NCI-H128 (cell line): ENCODE measurements around the gene COL6A3.

Source experiments
- DNase-seq: peaks from one replicate; lab custom pipeline; 2025; ENCODE audit not compliant: unreplicated experiment; lab: John Stamatoyannopoulos, UW

The COL6A3 gene

GRCh38 chr2:237298151-237299118 lies 115.5 kb downstream of the COL6A3 start:
- DNase-seq, result no peak

GRCh38 chr2:237297421-237298150 lies 116.4 kb downstream of the COL6A3 start:
- DNase-seq, result no peak

DNA sequence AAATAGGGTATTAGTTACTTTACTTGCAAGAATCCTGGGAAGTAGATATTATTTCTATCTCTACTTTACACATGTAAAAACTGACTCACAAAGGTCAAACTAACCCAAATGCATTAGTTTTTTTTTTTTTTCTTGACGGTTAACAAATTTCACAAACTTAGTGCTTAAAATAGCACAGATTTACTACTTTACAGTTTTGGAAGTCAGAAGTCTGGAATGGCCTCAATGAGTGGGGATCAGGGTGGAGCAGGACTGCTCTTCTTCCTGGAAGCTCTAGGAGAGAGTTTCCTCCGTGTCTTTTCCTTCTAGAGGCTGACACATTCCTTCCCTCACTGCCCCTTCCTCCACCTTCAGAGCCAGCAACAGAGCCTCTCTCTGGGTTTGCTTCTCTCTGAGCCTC lies 117.2 kb downstream of the COL6A3 start:
- DNase-seq, result no peak

DNA sequence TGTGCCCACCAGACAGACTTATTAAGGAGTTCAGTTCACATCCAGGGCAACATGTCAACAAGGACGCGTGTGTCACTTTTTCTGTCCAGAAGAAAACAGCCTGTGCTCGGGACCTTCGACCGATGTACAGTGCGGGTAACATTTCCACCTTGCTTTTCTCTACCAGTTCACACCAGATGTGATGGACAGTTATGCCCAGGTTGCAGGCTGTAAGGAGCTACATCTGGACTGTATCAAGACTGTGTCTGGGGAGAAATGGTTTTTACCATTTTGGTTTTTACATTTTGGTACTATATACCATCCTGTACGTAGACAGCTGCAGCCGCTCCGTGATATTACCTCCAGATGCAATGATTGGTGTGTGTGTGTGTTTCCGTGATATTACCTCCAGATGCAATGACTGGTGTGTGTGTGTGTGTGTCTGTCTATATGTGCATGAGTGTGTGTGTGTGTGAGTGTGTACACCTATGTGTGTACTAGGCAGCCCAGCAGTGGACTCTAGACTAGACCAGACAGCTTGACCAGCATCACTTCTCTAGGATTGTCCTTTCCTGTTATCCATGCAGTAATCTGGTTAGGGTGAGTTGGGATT lies 118.0 kb downstream of the COL6A3 start:
- DNase-seq, result no peak

GRCh38 chr2:237294460-237294859 lies 119.5 kb downstream of the COL6A3 start:
- DNase-seq, result no peak

- DNase-seq, result no peak
Measured at GRCh38 chr2:237293978-237294377, 120.0 kb downstream of the COL6A3 start.

- DNase-seq, result peak; percentile 77
Measured at GRCh38 chr2:237291138-237291792, 122.7 kb downstream of the COL6A3 start.

- DNase-seq, result no peak
Measured at GRCh38 chr2:237290261-237290660, 123.7 kb downstream of the COL6A3 start.

- no peak for DNase-seq
Measured at GRCh38 chr2:237289139-237289538, 124.8 kb downstream of the COL6A3 start.

GRCh38 chr2:237287872-237288271 lies 126.1 kb downstream of the COL6A3 start:
- no peak for DNase-seq

- no peak for DNase-seq
Measured at GRCh38 chr2:237283131-237283928, 130.6 kb downstream of the COL6A3 start.

DNA sequence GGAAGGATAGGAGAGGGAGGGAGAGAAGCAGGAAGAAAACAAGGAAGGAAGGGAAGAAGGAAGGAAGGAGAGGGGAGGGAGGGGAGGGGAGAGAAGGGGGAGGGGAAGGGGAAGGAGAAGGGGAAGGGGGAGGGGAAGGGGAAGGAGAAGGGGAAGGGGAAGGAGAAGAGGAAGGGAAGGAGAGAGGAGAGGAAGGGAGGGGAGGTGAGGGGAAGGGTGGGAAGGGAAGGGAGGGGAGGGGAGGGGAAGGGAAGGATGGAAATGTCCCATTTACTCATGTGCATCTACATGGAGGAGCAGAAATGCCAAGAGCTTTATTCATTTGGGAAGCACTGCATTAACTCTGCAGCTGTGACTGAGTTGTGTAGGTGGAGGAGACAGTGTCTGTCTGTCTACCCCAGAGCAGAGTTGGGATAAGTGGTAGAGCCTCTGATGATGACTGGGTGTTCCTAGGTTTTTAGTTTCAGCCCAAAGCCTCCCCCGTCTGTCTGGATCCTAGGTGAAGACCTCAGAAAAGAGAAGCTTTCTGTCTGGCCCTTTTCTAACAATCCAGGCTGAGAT lies 131.3 kb downstream of the COL6A3 start:
- DNase-seq, result no peak

GRCh38 chr2:237281836-237282306 lies 132.1 kb downstream of the COL6A3 start:
- no peak for DNase-seq

GRCh38 chr2:237280939-237281338 lies 133.0 kb downstream of the COL6A3 start:
- no peak for DNase-seq

- no peak for DNase-seq
Measured at GRCh38 chr2:237280229-237280628, 133.7 kb downstream of the COL6A3 start.

DNA sequence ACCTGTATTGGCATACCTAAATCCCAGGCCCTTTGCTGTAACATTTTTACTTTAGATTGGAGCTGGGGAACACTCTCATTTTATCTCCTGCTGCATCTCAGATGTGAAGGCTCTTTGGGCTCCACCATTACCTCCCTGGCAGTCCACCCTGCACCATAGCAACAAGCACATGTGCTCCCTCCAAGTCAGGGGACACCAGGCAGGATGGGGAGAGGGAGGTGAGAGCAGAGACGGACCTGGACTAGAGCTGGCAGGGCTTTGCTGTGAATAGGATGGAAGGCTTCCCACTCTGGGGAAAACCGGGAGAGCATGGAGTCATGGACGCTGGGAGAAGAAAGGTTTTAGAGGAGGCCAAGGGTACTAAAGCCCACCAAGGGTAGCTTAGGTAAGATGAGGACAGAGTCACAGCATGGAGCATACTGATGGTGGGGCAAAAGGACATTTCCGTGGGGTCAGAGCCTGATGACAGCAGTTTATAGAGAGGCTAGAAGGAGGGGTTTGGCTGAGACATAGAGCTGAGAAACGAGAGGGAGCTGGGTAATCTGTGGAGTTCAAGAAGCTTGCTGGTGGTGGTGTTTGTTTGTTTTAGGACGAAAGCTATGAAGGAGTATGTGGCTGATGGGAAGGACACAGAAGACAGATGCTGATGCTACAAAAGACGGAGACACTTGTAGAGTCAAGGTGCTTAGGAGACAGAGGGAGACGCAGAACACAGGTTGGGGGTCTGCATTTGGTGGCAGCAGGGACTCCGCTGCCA lies 134.8 kb downstream of the COL6A3 start:
- no peak for DNase-seq

DNA sequence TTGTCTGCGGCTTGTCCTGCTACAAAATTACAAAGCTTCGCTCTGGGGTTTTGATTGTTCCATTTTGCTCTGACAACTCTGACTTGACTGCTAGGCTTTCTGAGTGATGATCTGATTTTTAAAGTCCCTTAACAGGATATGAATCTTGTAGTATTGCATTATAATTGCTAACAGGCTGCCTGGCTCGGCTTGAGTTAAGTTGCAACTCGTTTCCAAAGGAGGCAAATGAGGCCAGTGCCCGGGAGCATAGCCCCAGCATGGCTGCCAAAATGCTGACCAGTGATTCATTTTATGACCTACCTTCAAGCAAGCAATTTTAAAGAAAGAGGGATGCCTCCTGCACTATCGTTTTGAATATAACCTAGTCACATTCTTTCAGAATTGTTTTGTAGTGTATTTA lies 135.4 kb downstream of the COL6A3 start:
- DNase-seq, result no peak

DNA sequence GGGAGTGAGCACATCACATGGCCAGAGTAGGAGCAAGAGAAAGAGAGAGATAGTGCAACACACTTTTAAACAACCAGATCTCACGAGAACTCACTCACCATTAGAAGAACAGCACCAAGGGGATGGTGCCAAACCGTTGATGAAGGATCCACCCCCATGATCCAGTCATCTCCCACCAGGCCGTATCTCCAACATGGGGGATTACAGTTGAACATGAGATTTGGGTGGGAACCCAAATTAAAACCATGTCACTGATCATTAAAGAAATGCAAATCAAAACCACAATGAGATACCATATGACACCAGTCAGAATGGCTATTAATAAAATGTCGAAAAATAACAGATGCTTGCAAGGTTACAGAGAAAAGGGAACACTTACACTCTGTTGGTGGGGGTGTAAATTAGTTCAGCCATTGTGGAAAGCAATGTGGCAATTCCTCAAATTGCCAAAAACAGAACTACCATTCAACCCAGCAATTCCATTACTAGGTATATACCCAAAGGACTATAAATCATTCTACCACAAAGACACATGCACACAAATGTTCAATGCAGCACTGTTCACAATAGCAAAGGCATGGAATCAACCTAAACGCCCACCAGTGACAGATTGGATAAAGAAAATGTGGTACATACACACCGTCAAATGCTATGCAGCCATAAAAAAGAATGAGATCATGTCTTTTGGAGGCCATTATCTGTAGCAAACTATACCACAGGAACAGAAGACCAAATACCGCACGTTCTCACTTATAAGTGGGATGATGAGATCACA lies 137.1 kb downstream of the COL6A3 start:
- DNase-seq, result no peak
